HEK293 (cell line): Measurements from ENCODE around the gene UHMK1.

ENCODE experiments used
- CTCF ChIA-PET: fragments of 350-600 bp; formaldehyde crosslinking; extraction: SDS; loops from one replicate; lab custom pipeline; 2021; ENCODE audit warnings: antibody characterized with exemption; lab: Yijun Ruan, JAX
- POLR2A ChIA-PET: fragments of 300-600 bp; formaldehyde crosslinking; extraction: SDS; loops from one replicate; lab custom pipeline; 2020; ENCODE audit warnings: antibody characterized with exemption, inconsistent platforms; lab: Yijun Ruan, JAX
- H3K27ac ChIP-seq: fragments of 200-500 bp; sonication (Bioruptor generic); 2 replicates; pipeline ENCODE4 v1.5.1; 2014; ENCODE audit warnings: low read depth, low read length, control low read depth, inconsistent platforms; ENCODE audit errors: extremely low read depth
- H3K36me3 ChIP-seq, 2 experiments: fragments of 200-500 bp in 1 of 2; sonication (Bioruptor generic) in 1 of 2; 1 replicate in 1 of 2; 2 replicates in 1 of 2; pipeline ENCODE4 v1.5.1; 2014 to 2017; ENCODE audit warnings: inconsistent platforms in 2 of 2, low read length in 2 of 2; ENCODE audit not compliant: control insufficient read depth in 2 of 2, insufficient read depth in 1 of 2
- H3K4me1 ChIP-seq: fragments of 200-500 bp; sonication (Bioruptor generic); 2 replicates; pipeline ENCODE4 v1.5.1; 2014; ENCODE audit warnings: mild to moderate bottlenecking, low read length, inconsistent platforms; ENCODE audit not compliant: control insufficient read depth, insufficient read depth
- H3K4me3 ChIP-seq: 2 replicates; pipeline ENCODE4 v1.5.1; 2011; ENCODE audit warnings: low read depth, mild to moderate bottlenecking, control low read depth, low read length, moderate library complexity
- H3K9me3 ChIP-seq: fragments of 200-500 bp; sonication (Bioruptor generic); 2 replicates; pipeline ENCODE4 v1.5.1; 2014; ENCODE audit warnings: low read depth, low read length, inconsistent platforms; ENCODE audit not compliant: control insufficient read depth, insufficient read depth
- HOXC10 ChIP-seq: sonication (generic); formaldehyde crosslinking; IDR thresholded peaks from 2 replicates; pipeline ENCODE4 v1.8.1; 2023; ENCODE audit warnings: mild to moderate bottlenecking, missing genetic modification reagents
- HOXD13 ChIP-seq: sonication (generic); formaldehyde crosslinking; IDR thresholded peaks from 2 replicates; pipeline ENCODE4 v1.8.0; 2022; ENCODE audit warnings: missing genetic modification reagents, borderline replicate concordance
- KLF8 ChIP-seq: fragments of 450-650 bp; formaldehyde crosslinking; IDR thresholded peaks from 2 replicates; pipeline ENCODE4 v1.5.1; 2016; ENCODE audit warnings: missing biosample characterization, missing genetic modification characterization
- OVOL3 ChIP-seq: fragments of 450-650 bp; formaldehyde crosslinking; IDR thresholded peaks from 2 replicates; pipeline ENCODE4 v1.5.1; 2016; ENCODE audit warnings: missing biosample characterization, missing genetic modification characterization
- RBAK ChIP-seq: fragments of 450-650 bp; formaldehyde crosslinking; IDR thresholded peaks from 2 replicates; pipeline ENCODE4 v1.5.1; 2016; ENCODE audit warnings: missing biosample characterization, missing genetic modification characterization
- SETDB1 ChIP-seq: IDR thresholded peaks from one replicate; pipeline ENCODE4 v1.6.1; 2017; ENCODE audit warnings: mild to moderate bottlenecking, low read length, moderate library complexity, mixed read lengths; ENCODE audit not compliant: insufficient read length
- ZBTB48 ChIP-seq: fragments of 450-650 bp; formaldehyde crosslinking; IDR thresholded peaks from 2 replicates; pipeline ENCODE4 v1.5.1; 2016; ENCODE audit warnings: missing biosample characterization, missing genetic modification characterization
- ZBTB7A ChIP-seq: fragments of 450-650 bp; formaldehyde crosslinking; IDR thresholded peaks from 2 replicates; pipeline ENCODE4 v1.5.1; 2016; ENCODE audit warnings: low read depth, missing biosample characterization, missing genetic modification characterization
- ZEB2 ChIP-seq: fragments of 450-650 bp; formaldehyde crosslinking; IDR thresholded peaks from 2 replicates; pipeline ENCODE4 v1.5.1; 2016; ENCODE audit warnings: missing biosample characterization, missing genetic modification characterization
- ZFHX2 ChIP-seq: fragments of 450-650 bp; formaldehyde crosslinking; conservative IDR thresholded peaks from 2 replicates; pipeline ENCODE4 v1.5.1; 2016; ENCODE audit warnings: missing biosample characterization, missing genetic modification characterization
- ZFP69B ChIP-seq: fragments of 450-650 bp; formaldehyde crosslinking; IDR thresholded peaks from 2 replicates; pipeline ENCODE4 v1.5.1; 2016; ENCODE audit warnings: missing biosample characterization, missing genetic modification characterization
- ZNF138 ChIP-seq: fragments of 450-650 bp; formaldehyde crosslinking; IDR thresholded peaks from 2 replicates; pipeline ENCODE4 v1.5.1; 2016; ENCODE audit warnings: missing biosample characterization, missing genetic modification characterization, borderline replicate concordance
- ZNF223 ChIP-seq: fragments of 450-650 bp; formaldehyde crosslinking; IDR thresholded peaks from 2 replicates; pipeline ENCODE4 v1.5.1; 2016; ENCODE audit warnings: missing biosample characterization, missing genetic modification characterization
- ZNF510 ChIP-seq: fragments of 450-650 bp; formaldehyde crosslinking; IDR thresholded peaks from 2 replicates; pipeline ENCODE4 v1.5.1; 2018; ENCODE audit warnings: mild to moderate bottlenecking, missing genetic modification characterization, missing biosample characterization; ENCODE audit not compliant: insufficient replicate concordance
- ZNF548 ChIP-seq: fragments of 450-650 bp; formaldehyde crosslinking; IDR thresholded peaks from 2 replicates; pipeline ENCODE4 v1.5.1; 2016; ENCODE audit warnings: missing biosample characterization, missing genetic modification characterization
- ZNF621 ChIP-seq: fragments of 450-650 bp; formaldehyde crosslinking; IDR thresholded peaks from 2 replicates; pipeline ENCODE4 v1.5.1; 2017; ENCODE audit warnings: missing biosample characterization, missing genetic modification characterization
- ZNF747 ChIP-seq: fragments of 450-650 bp; formaldehyde crosslinking; IDR thresholded peaks from 2 replicates; pipeline ENCODE4 v1.5.1; 2016; ENCODE audit warnings: missing biosample characterization, missing genetic modification characterization
- ZNF785 ChIP-seq: fragments of 450-650 bp; formaldehyde crosslinking; IDR thresholded peaks from 2 replicates; pipeline ENCODE4 v1.5.1; 2016; ENCODE audit warnings: missing biosample characterization, missing genetic modification characterization
- ZNF791 ChIP-seq: fragments of 450-650 bp; formaldehyde crosslinking; IDR thresholded peaks from 2 replicates; pipeline ENCODE4 v1.5.1; 2016; ENCODE audit warnings: missing biosample characterization, missing genetic modification characterization
- ZNF792 ChIP-seq: fragments of 450-650 bp; formaldehyde crosslinking; IDR thresholded peaks from 2 replicates; pipeline ENCODE4 v1.5.1; 2016; ENCODE audit warnings: missing biosample characterization, missing genetic modification characterization
- TF ChIP-seq, protein P1 (sequence below): fragments of 450-650 bp; formaldehyde crosslinking; IDR thresholded peaks from 2 replicates; pipeline ENCODE4 v1.5.1; 2016; ENCODE audit warnings: missing biosample characterization, missing genetic modification characterization
- TF ChIP-seq, protein P2 (sequence below): fragments of 450-650 bp; formaldehyde crosslinking; IDR thresholded peaks from 2 replicates; pipeline ENCODE4 v1.5.1; 2016; ENCODE audit warnings: missing biosample characterization, missing genetic modification characterization
- TF ChIP-seq, protein P3 (sequence below): fragments of 450-650 bp; formaldehyde crosslinking; IDR thresholded peaks from 2 replicates; pipeline ENCODE4 v1.5.1; 2017; ENCODE audit warnings: missing biosample characterization, mild to moderate bottlenecking, missing genetic modification characterization, moderate library complexity
- TF ChIP-seq, protein P4 (sequence below): fragments of 450-650 bp; formaldehyde crosslinking; IDR thresholded peaks from 2 replicates; pipeline ENCODE4 v1.5.1; 2016; ENCODE audit warnings: missing biosample characterization, missing genetic modification characterization
- TF ChIP-seq, protein P5 (sequence below): fragments of 450-650 bp; formaldehyde crosslinking; IDR thresholded peaks from 2 replicates; pipeline ENCODE4 v1.5.1; 2016; ENCODE audit warnings: missing biosample characterization, missing genetic modification characterization

Gene UHMK1

DNA sequence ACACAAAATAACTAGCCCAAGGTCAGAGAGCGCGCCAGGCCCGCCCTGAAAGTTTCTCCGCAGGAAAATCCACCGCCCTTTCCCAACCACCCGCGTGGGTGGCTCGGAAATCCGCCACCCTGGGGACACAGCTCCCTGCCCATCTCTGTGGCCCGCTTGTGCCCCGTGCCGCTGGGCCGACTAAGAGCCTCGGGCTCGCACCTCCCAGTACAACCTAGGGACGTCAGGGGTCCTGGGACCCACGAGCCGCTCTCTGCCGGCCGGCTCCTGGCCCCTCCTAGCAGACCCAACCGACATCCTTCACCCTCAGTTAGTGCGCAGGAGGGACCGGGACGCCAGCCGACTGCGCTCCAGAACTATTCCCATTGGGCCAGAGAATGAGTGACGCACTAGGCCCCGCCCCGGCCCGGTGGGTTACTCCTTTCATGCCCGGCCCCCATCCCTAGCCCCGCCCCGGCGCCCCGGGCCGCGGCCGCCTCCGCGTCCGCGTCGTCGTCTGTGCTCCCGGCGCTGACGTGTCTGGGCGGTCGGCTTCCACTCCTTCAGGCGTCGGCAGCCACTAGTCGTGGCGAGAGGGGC, 63.5 kb downstream of the UHMK1 start (continued):
- TF ChIP-seq, protein P1, sequence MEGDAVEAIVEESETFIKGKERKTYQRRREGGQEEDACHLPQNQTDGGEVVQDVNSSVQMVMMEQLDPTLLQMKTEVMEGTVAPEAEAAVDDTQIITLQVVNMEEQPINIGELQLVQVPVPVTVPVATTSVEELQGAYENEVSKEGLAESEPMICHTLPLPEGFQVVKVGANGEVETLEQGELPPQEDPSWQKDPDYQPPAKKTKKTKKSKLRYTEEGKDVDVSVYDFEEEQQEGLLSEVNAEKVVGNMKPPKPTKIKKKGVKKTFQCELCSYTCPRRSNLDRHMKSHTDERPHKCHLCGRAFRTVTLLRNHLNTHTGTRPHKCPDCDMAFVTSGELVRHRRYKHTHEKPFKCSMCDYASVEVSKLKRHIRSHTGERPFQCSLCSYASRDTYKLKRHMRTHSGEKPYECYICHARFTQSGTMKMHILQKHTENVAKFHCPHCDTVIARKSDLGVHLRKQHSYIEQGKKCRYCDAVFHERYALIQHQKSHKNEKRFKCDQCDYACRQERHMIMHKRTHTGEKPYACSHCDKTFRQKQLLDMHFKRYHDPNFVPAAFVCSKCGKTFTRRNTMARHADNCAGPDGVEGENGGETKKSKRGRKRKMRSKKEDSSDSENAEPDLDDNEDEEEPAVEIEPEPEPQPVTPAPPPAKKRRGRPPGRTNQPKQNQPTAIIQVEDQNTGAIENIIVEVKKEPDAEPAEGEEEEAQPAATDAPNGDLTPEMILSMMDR (tag by site-specific recombination) = no peak
- TF ChIP-seq ZEB2 (tag by site-specific recombination) (peak; percentile 34; the same call in 1 of the 2 replicates), ZNF621 (tag by site-specific recombination) (no peak), ZNF548 (tag by site-specific recombination) (no peak), ZNF223 (tag by site-specific recombination) (no peak), ZNF791 (no peak), HOXC10 (CRISPR knock-in tag) (no peak), HOXD13 (no peak)
- TF ChIP-seq, protein P2, sequence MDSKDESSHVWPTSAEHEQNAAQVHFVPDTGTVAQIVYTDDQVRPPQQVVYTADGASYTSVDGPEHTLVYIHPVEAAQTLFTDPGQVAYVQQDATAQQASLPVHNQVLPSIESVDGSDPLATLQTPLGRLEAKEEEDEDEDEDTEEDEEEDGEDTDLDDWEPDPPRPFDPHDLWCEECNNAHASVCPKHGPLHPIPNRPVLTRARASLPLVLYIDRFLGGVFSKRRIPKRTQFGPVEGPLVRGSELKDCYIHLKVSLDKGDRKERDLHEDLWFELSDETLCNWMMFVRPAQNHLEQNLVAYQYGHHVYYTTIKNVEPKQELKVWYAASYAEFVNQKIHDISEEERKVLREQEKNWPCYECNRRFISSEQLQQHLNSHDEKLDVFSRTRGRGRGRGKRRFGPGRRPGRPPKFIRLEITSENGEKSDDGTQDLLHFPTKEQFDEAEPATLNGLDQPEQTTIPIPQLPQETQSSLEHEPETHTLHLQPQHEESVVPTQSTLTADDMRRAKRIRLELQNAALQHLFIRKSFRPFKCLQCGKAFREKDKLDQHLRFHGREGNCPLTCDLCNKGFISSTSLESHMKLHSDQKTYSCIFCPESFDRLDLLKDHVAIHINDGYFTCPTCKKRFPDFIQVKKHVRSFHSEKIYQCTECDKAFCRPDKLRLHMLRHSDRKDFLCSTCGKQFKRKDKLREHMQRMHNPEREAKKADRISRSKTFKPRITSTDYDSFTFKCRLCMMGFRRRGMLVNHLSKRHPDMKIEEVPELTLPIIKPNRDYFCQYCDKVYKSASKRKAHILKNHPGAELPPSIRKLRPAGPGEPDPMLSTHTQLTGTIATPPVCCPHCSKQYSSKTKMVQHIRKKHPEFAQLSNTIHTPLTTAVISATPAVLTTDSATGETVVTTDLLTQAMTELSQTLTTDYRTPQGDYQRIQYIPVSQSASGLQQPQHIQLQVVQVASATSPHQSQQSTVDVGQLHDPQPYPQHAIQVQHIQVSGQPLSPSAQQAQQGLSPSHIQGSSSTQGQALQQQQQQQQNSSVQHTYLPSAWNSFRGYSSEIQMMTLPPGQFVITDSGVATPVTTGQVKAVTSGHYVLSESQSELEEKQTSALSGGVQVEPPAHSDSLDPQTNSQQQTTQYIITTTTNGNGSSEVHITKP (tag by site-specific recombination) = peak; percentile 85
- TF ChIP-seq, protein P3, sequence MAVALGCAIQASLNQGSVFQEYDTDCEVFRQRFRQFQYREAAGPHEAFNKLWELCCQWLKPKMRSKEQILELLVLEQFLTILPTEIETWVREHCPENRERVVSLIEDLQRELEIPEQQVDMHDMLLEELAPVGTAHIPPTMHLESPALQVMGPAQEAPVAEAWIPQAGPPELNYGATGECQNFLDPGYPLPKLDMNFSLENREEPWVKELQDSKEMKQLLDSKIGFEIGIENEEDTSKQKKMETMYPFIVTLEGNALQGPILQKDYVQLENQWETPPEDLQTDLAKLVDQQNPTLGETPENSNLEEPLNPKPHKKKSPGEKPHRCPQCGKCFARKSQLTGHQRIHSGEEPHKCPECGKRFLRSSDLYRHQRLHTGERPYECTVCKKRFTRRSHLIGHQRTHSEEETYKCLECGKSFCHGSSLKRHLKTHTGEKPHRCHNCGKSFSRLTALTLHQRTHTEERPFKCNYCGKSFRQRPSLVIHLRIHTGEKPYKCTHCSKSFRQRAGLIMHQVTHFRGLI (tag by site-specific recombination) = no peak
- TF ChIP-seq, protein P4, sequence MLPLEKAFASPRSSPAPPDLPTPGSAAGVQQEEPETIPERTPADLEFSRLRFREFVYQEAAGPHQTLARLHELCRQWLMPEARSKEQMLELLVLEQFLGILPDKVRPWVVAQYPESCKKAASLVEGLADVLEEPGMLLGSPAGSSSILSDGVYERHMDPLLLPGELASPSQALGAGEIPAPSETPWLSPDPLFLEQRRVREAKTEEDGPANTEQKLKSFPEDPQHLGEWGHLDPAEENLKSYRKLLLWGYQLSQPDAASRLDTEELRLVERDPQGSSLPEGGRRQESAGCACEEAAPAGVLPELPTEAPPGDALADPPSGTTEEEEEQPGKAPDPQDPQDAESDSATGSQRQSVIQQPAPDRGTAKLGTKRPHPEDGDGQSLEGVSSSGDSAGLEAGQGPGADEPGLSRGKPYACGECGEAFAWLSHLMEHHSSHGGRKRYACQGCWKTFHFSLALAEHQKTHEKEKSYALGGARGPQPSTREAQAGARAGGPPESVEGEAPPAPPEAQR = no peak
- TF ChIP-seq, protein P5, sequence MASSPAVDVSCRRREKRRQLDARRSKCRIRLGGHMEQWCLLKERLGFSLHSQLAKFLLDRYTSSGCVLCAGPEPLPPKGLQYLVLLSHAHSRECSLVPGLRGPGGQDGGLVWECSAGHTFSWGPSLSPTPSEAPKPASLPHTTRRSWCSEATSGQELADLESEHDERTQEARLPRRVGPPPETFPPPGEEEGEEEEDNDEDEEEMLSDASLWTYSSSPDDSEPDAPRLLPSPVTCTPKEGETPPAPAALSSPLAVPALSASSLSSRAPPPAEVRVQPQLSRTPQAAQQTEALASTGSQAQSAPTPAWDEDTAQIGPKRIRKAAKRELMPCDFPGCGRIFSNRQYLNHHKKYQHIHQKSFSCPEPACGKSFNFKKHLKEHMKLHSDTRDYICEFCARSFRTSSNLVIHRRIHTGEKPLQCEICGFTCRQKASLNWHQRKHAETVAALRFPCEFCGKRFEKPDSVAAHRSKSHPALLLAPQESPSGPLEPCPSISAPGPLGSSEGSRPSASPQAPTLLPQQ (tag by site-specific recombination) = peak; percentile 9; the same call in 1 of the 2 replicates

DNA sequence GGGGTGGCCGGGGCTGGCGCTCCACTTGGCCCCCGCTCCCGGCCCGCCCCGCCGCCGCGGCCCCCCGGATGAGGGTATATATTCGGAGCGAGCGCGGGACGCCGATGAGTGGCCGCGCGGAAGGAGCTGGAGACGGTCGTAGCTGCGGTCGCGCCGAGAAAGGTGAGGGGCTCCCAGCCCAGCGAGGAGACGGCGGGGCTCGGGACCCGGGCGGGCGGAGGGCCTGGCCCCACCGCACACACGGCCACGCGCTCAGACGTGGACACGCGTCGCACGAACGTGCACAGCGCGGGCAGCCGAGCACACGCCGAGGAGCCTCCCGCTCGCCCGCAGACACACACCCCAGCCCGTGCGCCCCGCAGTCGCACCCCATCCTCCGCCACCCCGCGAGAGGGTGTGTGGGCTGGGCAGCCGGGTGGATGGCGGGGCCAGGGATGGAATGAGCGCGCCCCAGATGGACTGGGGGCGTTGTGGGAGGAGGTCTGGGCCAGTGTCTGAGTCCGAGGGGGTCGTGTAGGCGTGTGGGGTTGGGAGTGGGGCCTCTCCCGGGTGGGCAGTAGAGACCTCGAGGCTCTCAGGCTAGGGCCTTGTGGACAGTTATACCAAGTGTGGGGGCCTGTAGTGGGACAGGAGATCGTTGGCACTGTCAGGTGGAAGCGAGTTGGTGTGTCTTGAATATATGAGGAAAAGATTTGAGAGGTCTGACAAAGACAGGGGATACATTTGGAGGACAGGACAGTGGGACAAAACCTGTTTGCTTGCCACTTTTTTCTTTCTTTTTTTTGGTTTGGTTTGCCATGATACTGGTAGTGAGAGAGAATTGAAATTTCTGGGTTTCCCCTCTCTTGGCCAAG, 64.2 kb downstream of the UHMK1 start, which contains the start of gene UAP1:
Gene UAP1 (plus strand): TSS at position 107 of the 854 bp plus-strand sequence. CDS start 4,347 bp downstream, outside the sequence.
- Histone ChIP-seq H3K4me3 (peak within 1 kb of the TSS; percentile 96), H3K9me3 (no peaks in the 10 kb centered on the region), H3K27ac (peak within 1 kb of the TSS; percentile 76), H3K36me3 (peaks cover 6 to 10% of the 10 kb centered on the region in 2 experiments), H3K4me1 (no peaks in the 10 kb centered on the region)
- CTCF ChIA-PET = interaction anchor here (0.6 kb wide), 1 partner anchor 14 kb away, joined by 3 read pairs; no protein-coding TSS in a partner anchor
- POLR2A ChIA-PET = interaction anchor here (0.6 to 1.1 kb wide), 8 partner anchors 12 to 499 kb away, joined by 3 read pairs; no protein-coding TSS in a partner anchor
- TF ChIP-seq KLF8 (tag by site-specific recombination) (peak; percentile 59; the same call in 1 of the 2 replicates), ZNF747 (tag by site-specific recombination) (no peak), ZNF792 (tag by site-specific recombination) (no peak), ZNF785 (tag by site-specific recombination) (peak; percentile 71; the same call in 1 of the 2 replicates), ZBTB48 (tag by site-specific recombination) (peak; percentile 46; the same call in 1 of the 2 replicates), ZNF138 (no peak), OVOL3 (tag by site-specific recombination) (no peak), RBAK (no peak), ZNF510 (no peak), ZFP69B (tag by site-specific recombination) (peak; percentile 67), SETDB1 (no peak), ZFHX2 (tag by site-specific recombination) (peak; percentile 100), ZBTB7A (tag by site-specific recombination) (no peak)
